CD4-positive, alpha-beta T cell (primary cell): ENCODE data around the gene F9. TPM values are rescaled to one million over a fixed set of nuclear protein-coding genes. Genes with fewer than 3 reads are reported as not detected.

Source experiments
- ATAC-seq: fragments of 200-7000 bp; cut with Tn5 transposase; one replicate; pipeline ENCODE4 v1.10.0; 2022; ENCODE audit warnings: mild to moderate bottlenecking; ENCODE audit not compliant: poor library complexity
- CTCF ChIA-PET: fragments of 350-600 bp; sonication (Branson Sonifier 250); formaldehyde crosslinking; loops from one replicate; lab custom pipeline; 2021; ENCODE audit warnings: antibody characterized with exemption, inconsistent platforms; lab: Charles Lee
- POLR2A ChIA-PET: fragments of 350-600 bp; sonication (Branson Sonifier 250); formaldehyde crosslinking; loops from one replicate; lab custom pipeline; 2021; ENCODE audit warnings: antibody characterized with exemption, inconsistent platforms; lab: Charles Lee
- DNase-seq, 14 experiments: peaks; one replicate each; pipeline ENCODE4 v3.0.0-alpha.2; 2013 to 2020; ENCODE audit warnings: mixed read lengths in 2 of 14
- H3K27ac ChIP-seq, 2 donors: one replicate each; pipeline versions ENCODE4 v1.5.1 to v1.7.0; 2013; ENCODE audit warnings: low read length in 2 of 2, low read depth in 1 of 2, mild to moderate bottlenecking in 1 of 2
- H3K27me3 ChIP-seq, 2 experiments: 1 replicate in 1 of 2; 2 replicates in 1 of 2; pipeline versions ENCODE4 v1.6.1 to v1.7.0; 2013; ENCODE audit warnings: low read length in 2 of 2, control low read depth in 1 of 2, mild to moderate bottlenecking in 1 of 2, moderate library complexity in 1 of 2; ENCODE audit not compliant: insufficient read depth in 2 of 2, control insufficient read depth in 1 of 2
- H3K36me3 ChIP-seq: one replicate; pipeline ENCODE4 v1.6.1; 2013; ENCODE audit warnings: low read length, control low read depth; ENCODE audit not compliant: insufficient read depth
- H3K4me1 ChIP-seq: one replicate; pipeline ENCODE4 v1.6.1; 2013; ENCODE audit warnings: low read length, control low read depth; ENCODE audit not compliant: insufficient read depth
- H3K4me3 ChIP-seq: one replicate; pipeline ENCODE4 v1.5.1; 2013; ENCODE audit warnings: mild to moderate bottlenecking, low read length, moderate library complexity
- H3K9me3 ChIP-seq, 2 experiments: 1 replicate in 1 of 2; 2 replicates in 1 of 2; pipeline versions ENCODE4 v1.6.1 to v1.7.0; 2013; ENCODE audit warnings: low read length in 2 of 2, mild to moderate bottlenecking in 2 of 2, control low read depth in 1 of 2, moderate library complexity in 1 of 2; ENCODE audit not compliant: control insufficient read depth in 1 of 2, insufficient read depth in 1 of 2
- H3K27ac Mint-ChIP-seq: one replicate; pipeline ENCODE4 v1.8.0; 2020; ENCODE audit warnings: mixed read lengths
- H3K27me3 Mint-ChIP-seq: one replicate; pipeline ENCODE4 v1.8.0; 2021; ENCODE audit warnings: mixed read lengths
- H3K36me3 Mint-ChIP-seq: one replicate; pipeline ENCODE4 v1.8.0; 2021; ENCODE audit warnings: low read depth, mixed read lengths
- H3K4me1 Mint-ChIP-seq: one replicate; pipeline ENCODE4 v1.8.0; 2021; ENCODE audit warnings: low read depth, mixed read lengths
- H3K4me3 Mint-ChIP-seq: one replicate; pipeline ENCODE4 v1.8.0; 2020; ENCODE audit warnings: mild to moderate bottlenecking, mixed read lengths
- H3K9me3 Mint-ChIP-seq: one replicate; pipeline ENCODE4 v1.8.0; 2020; ENCODE audit warnings: mixed read lengths
- CTCF ChIP-seq: fragments of 200-600 bp; IDR thresholded peaks from one replicate; pipeline ENCODE4 v1.8.0; 2022; ENCODE audit warnings: antibody characterized with exemption, mild to moderate bottlenecking
- intact Hi-C, 2 experiments: fragments of 100-400 bp; cut with DNase I in 1 of 2; cut with micrococcal nuclease in 1 of 2; formaldehyde crosslinking; loops; one replicate each; pipeline versions ENCODE4 v1.15.1 to v1.9.0; 2023 to 2025; cut with DNase I, micrococcal nuclease
- total RNA-seq, 174 experiments: library from RNA in 2 of 174; stranded (reverse) in 2 of 174; gene quantifications; one replicate each; pipeline ENCODE4 v1.2.3 and lab custom pipeline; 2021 to 2026

F9 gene
- total RNA-seq, 2 experiments from 2014 or later: not detected

DNA sequence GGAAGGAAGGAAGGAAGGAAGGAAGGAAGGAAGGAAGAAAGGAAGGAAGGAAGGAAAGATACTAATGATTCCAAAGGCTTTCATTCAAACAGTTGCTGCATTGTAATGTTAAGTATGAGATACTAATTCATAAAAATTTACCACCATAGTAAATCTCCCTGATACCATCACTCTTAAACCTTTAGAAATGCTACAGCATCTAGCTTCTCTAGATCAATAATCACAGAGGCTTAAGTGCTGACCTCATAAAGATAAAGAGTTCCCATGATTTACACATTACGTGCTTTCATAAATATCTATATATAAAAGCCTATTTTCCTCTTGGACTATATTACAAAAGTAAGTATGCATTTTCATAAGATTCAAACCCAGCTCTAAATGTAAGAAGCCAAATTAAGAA, 36.4 kb downstream of the F9 start:
- Mint-ChIP-seq H3K4me3 (no peak overlapping the region), H3K27me3 (peaks cover 5% of the 10 kb centered on the region), H3K4me1 (no peaks in the 10 kb centered on the region), H3K36me3 (no peaks in the 10 kb centered on the region), H3K27ac (no peak overlapping the region), H3K9me3 (no peaks in the 10 kb centered on the region)
- Histone ChIP-seq H3K9me3 (no peaks in the 10 kb centered on the region), H3K4me1 (no peaks in the 10 kb centered on the region), H3K4me3 (no peak overlapping the region), H3K27me3 (no peaks in the 10 kb centered on the region), H3K36me3 (no peaks in the 10 kb centered on the region), H3K27ac (no peak overlapping the region)
- no peak for TF ChIP-seq CTCF
- no peak for ATAC-seq
- intact Hi-C loops: no loop called here
- POLR2A ChIA-PET: no interaction called here
- DNase-seq: no peak
- CTCF ChIA-PET: interaction anchor here (1.8 kb wide), 1 partner anchor 13 kb away, joined by 3 read pairs; no protein-coding TSS in a partner anchor

DNA sequence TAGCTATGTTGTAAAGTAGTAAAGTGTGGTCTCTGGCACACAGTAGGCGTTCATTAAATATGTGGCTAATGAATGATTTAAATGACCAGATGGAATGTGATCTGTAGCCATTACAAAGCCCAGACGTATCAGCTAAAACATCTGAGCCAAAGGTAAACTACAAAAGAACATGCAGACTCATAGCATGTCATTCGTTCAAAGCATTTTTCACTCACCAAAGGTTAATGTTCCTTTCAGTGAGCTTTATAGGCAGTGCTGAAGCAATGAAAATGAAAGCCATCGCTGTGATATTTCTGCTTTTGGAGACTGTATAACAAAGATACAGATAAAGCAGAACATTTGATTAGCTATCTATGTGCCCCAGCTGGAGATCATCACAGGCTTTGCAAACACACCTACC, 50.5 kb downstream of the F9 start:
- POLR2A ChIA-PET: no interaction called here
- no peak for ATAC-seq
- H3K4me1 ChIP-seq: no peaks in the 10 kb centered on the region
- Mint-ChIP-seq H3K9me3 (no peaks in the 10 kb centered on the region), H3K27ac (no peak overlapping the region), H3K27me3 (no peaks in the 10 kb centered on the region), H3K4me1 (no peaks in the 10 kb centered on the region), H3K36me3 (no peaks in the 10 kb centered on the region), H3K4me3 (no peak overlapping the region)
- TF ChIP-seq CTCF: no peak
- intact Hi-C loops: no loop called here
- DNase-seq: no peak
- no peak overlapping the region for H3K27ac ChIP-seq
- peaks cover 0 to 3% of the 10 kb centered on the region in 2 experiments for H3K27me3 ChIP-seq
- H3K9me3 ChIP-seq: no peaks in the 10 kb centered on the region
- H3K36me3 ChIP-seq: no peaks in the 10 kb centered on the region
- no peak overlapping the region for H3K4me3 ChIP-seq
- CTCF ChIA-PET: interaction anchor here (1.6 kb wide), 1 partner anchor 10 kb away, joined by 3 read pairs; no protein-coding TSS in a partner anchor

DNA sequence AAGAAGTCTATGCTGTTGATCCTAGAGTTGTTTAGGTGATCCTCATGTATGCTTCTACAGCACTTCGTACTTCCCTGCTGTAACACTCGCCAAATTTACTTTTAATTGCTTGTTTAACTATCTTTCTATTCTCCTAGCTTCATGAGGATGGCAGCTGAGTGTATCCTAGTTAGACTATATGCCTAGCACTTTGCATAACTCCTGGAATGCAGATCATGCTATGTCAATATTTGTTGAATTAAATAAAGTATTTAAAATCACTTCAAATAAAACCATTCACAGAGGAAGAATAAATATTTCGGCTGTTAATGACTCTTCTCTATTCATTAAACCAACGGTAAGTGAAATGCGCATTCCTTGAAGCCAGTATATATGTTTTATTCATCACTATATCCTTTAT, 55.1 kb downstream of the F9 start:
- Histone ChIP-seq H3K27ac (no peak overlapping the region), H3K4me1 (no peaks in the 10 kb centered on the region), H3K4me3 (no peak overlapping the region), H3K27me3 (peaks cover 0 to 3% of the 10 kb centered on the region in 2 experiments), H3K36me3 (no peaks in the 10 kb centered on the region), H3K9me3 (no peaks in the 10 kb centered on the region)
- POLR2A ChIA-PET: no interaction called here
- ATAC-seq (no peak), DNase-seq (no peak)
- H3K9me3 Mint-ChIP-seq: no peaks in the 10 kb centered on the region
- intact Hi-C loops: no loop called here
- no peaks in the 10 kb centered on the region for H3K36me3 Mint-ChIP-seq
- H3K27ac Mint-ChIP-seq: no peak overlapping the region
- no peaks in the 10 kb centered on the region for H3K4me1 Mint-ChIP-seq
- TF ChIP-seq CTCF: no peak
- CTCF ChIA-PET: no interaction called here
- H3K4me3 Mint-ChIP-seq: no peak overlapping the region
- H3K27me3 Mint-ChIP-seq: no peaks in the 10 kb centered on the region
